Globus pallidus (tissue), 1 donor: ENCODE data around the gene LENG1.

ENCODE experiments used
- DNase-seq: peaks from one replicate; pipeline ENCODE4 v3.0.0-alpha.2; 2015; ENCODE audit warnings: low spot score

The LENG1 gene

DNA sequence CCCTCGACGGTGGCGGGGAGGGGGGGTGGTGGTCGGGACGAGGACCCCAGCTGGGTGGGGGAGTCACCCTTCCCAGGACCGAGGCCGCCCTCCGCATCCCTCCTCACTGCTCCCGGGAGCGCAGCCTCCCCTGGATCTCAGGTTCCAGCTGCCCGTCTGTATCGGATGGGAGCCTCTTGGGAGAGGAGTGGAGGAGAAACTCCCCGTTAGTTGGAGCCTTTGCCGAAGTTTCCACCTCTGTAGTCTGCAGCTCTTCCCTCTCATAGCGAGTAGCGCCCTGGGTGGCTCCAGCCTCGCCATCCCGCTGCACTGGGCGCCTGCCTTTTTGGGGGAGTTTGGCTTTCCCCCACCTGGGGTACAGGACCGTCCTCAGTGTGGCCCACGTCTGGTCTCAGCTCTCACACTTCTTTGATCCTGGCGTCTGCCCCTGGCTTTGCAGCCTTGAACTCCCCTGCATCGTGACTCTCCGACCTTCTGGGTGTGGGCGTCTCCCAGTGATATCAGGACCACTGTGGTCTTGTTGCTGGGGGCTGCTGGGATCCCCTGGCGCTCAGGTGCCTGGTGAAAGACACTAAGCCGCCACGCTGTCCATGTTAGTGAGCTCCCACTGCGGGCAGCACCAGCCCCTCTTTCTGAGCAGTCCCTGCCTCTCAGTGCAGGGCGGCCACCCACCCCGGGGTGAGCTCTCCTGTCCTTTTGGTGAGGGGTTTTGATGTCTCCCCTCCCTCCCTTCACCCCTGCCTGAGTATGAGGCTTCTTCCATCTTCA is 20.8 kb downstream of the LENG1 start:
- no peak for DNase-seq

- no peak for DNase-seq
These were observed 21.6 kb downstream of the LENG1 start, which contains the start of gene CNOT3 for GRCh38 chr19:54137699-54138488. Gene CNOT3 (plus strand): TSS chr19:54137762. CDS start chr19:54142979, 5,217 bp downstream.

DNA sequence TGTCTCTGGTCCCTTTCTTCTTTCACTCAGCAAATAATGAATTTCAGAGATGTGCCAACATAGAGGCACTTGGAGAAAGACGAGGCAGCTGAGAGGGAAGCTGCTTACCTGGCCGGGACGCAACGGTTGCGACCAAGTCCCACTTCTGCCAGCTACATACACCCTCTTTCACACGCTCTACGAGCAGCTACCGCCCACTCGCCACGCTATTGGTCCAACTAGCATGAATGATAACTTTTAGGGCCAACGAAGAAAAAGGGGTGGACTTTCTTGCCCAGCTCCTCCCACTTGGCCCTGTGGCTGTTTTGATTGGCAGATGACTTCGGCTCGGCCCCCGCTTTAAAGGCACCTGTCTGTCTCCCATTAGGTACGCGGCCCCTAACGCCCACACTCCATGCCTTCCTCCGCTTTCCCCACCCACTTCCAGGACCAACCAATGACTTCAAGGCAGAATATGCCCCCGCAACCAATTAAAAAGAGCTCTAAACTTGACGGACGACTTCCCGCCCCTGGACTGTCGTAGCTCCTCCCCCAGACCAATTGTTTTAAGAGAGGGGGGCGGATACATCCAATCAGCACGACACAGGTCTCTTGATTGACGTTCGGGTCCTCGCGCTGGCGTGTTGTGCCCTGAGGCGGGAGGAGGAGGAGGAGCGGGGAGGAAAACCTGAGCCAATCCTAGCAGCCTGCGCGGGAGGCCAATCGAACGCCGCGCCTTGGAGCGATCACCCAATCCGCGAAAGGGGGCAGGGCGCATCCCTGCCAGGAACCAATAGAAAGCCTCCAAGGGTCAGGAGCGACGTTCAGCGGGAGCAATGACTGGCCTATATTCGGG is 22.4 kb downstream of the LENG1 start:
- peak; percentile 100 for DNase-seq

DNA sequence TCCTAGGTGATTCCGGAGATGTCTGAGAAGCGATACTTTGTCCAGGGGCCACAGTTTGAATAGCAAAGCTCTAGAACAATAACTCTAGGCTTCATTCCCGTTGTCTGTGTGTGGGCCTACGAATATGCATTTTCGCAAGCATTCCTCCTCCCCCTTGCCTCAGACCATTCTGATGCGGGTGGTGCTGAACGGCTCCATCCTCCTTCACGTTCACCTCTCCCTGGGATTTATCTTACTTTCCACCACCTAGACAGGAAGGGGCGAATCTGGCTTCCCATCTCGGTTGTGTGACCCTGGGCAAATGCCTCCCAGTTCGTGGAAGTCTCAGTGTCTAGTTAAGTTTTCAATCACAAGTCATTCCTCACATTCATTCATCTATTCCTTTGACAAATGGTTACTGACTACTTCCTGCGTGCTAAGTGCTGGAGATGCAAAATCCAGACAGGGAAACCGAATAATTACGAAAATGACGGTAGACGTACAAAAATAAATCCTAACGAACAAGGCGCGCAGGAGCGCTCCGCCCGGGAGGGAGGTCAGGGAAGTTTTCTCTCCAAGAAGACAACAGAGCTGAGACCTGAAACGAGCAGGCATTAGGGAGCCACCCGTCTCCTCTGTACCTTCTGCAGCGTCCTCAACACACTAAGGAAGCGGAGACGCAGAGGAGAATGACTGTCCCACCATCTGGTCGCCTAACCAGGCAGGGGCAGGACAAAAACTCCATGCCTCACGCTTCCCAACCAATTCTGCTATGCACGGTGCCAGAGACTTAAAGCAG is 23.2 kb downstream of the LENG1 start:
- DNase-seq, result no peak

DNA sequence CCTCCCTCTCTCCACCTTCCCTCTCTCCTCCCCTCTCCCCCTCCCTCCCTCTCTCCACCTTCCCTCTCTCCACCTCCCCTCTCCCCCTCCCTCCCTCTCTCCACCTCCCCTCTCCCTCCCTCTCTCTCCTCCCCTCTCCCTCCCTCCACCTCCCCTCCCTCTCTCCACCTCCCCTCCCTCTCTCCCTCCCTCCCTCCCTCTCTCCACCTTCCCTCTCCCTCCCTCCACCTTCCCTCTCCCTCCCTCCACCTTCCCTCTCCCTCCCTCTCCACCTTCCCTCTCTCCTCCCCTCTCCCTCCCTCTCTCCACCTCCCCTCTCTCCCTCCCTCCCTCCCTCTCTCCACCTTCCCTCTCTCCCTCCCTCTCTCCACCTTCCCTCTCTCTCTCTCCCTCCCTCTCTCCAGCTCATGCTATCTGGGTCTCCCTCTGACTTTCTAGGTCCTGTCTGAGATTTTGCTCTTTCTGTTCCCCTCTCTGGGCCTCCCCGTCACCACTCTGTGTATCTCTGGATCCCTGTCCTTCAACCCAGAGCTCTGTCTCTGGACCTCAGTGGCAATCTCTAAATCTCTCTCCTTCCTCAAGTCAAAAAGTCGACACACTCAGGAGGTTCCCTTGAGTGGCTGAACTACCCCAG is 25.4 kb downstream of the LENG1 start:
- DNase-seq, result no peak

DNA sequence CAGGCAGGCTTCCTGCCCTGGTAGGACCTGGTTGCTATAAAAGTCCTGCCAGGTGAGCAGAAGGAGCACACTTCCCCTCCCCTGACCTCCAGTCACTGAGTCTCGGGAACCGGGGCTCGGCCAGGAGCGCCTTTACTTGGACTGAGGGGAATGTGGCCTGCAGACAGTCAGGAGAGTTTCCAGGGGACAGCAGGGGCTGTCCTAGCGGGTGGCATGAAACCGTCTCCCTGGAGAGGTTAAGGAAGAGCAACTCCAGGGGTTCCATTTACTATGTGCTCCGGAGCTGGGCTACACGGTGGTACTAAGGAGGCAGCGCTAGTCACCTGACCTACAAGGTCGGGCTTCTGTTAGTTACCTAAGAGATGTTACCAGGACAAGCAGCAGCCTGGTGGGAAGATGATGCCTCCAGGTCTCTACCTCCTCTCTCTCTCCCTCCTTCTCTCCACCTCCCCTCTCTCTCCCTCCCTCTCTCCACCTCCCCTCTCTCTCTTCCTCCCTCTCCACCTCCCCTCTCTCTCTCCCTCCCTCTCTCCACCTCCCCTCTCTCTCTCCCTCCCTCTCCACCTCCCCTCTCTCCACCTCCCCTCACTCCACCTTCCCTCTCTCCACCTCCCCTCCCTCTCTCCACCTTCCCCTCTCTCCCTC is 26.1 kb downstream of the LENG1 start:
- DNase-seq, result peak; percentile 41

GRCh38 chr19:54129617-54129996 is 29.9 kb downstream of the LENG1 start:
- no peak for DNase-seq

GRCh38 chr19:54128796-54129616 is 30.5 kb downstream of the LENG1 start:
- DNase-seq, result no peak

DNA sequence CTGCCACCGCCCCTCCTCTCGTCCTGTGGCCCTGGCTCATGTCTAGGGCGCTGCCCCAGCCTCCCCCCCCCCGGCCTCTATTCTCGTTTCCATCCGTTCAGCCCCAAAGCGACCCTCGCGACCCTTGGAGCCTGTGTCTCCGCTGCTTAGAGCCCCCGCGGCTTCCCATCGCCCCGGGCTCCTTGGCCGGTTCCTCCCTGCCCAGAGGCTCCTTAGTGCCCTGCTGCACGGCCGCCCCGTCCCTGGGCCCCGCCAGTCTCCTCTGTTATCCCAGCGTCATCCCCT is 31.1 kb downstream of the LENG1 start:
- no peak for DNase-seq

- DNase-seq, result no peak
These were observed 31.7 kb downstream of the LENG1 start for GRCh38 chr19:54127688-54128440.

DNA sequence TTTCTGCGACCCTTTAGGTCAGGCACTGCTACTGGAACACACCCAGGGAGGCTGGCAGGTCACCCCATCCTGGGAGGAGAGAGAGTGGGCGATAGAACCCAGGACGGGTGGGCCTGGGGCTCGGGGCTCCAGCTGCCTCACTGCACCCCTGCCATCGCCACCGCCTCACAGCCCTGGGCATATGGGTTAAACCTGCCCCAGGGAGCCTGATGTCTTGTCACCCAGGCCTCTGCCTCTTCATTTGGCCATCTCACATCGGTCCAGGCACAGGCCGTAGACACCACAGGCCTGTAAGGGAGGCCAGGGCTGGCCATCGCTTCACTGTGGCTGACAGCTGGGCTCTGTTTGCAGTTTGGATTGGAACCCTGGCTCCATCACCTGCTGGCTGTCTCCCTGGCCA is 33.8 kb downstream of the LENG1 start:
- no peak for DNase-seq

DNA sequence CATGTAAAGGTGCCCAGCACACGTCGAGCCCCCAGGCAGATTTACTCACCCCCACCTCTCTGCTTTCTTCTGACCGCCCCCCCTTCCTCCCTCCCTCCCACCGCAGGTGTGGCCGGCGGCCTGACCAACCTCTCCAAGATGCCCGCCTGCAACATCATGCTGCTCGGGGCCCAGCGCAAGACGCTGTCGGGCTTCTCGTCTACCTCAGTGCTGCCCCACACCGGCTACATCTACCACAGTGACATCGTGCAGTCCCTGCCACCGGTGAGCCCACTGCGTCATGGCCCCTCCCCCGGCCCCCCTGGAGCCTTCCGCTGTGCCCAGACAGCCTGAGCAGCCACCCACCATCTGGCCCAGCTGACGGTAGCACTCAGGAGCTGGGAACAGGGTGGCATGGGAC is 35.1 kb downstream of the LENG1 start:
- DNase-seq, result no peak

DNA sequence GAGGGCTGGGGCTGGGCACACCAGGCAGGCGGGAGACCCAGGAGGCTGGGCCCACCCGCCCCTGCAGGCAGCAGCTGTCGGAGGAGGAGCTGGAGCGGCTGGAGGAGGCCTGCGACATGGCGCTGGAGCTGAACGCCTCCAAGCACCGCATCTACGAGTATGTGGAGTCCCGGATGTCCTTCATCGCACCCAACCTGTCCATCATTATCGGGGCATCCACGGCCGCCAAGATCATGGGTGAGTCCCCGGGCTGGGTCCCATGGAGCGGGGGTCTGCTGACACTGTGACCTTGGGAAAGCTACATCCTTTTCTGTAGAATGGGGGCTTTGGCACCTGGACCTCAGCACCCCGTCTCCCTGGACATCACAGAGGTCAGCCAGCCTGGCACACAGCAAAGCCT is 35.8 kb downstream of the LENG1 start:
- no peak for DNase-seq

DNA sequence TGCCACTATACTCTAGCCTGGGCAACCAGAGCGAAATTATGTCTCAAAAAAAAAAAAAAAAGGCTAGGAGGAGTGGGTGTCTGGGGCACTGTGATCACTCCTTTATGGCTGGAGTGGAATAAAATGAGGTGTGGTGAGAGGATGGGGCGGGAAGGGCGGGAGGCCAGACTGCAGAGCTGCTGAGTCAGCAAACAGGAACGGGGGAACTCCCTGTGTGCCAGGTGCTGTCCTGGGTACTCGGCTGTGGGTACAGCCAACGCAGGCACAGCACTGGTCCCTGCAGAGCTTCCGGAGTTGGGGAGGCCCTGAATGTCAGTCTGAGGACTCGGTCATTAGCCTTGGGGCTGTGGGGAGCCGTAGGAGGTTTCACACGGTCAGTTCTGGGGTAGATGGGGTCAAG is 38.3 kb downstream of the LENG1 start:
- DNase-seq, result no peak

GRCh38 chr19:54115109-54116063 is 44.1 kb downstream of the LENG1 start, which contains the start of the genes PRPF31 and TFPT:
Gene PRPF31 (plus strand): TSS chr19:54115754. CDS start chr19:54118279, 2,525 bp downstream.
Gene TFPT (minus strand): TSS chr19:54115657. CDS start chr19:54115269, 388 bp downstream.
- DNase-seq, result peak; percentile 96

GRCh38 chr19:54114340-54115108 is 45.0 kb downstream of the LENG1 start:
- DNase-seq, result peak; percentile 38

DNA sequence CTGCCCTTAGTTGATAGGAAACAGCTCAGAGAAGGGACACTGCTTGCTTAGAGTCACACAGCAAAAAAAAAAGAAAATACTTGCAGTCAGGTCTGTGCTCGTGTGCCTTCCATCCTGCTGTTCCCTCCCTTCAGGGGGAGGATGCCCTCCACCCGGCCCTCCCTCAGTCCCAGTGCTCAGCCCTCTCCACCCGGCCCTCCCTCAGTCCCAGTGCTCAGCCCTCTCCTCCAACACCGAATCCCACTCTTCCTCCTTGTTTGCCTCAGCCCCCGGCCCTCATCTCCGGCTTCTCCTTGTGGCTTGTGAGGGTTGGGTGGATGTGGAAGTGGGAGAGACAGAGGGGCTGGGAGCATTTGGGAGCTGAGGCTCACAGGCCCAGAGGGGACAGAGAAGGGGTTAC is 49.9 kb downstream of the LENG1 start:
- DNase-seq, result no peak
